OCI-LY7 (cell line): Measurements from ENCODE around the gene SAPCD2. TPM values are rescaled to one million over a fixed set of nuclear protein-coding genes. Genes with fewer than 3 reads are reported as not detected.
A peak's percentile ranks its signal among the peaks of the same experiment; 100 is the strongest.

Experiments
- BruUV-seq: library from RNA; stranded (reverse); fragments of 400-500 nt; replicated peaks from 2 replicates; lab custom pipeline; 2021; lab: Mats Ljungman, UMichigan
- CTCF ChIA-PET: fragments of 300-600 bp; sonication (Branson Sonifier 250); formaldehyde crosslinking; loops from one replicate; lab custom pipeline; 2022; ENCODE audit warnings: antibody characterized with exemption; ENCODE audit not compliant: unreplicated experiment; lab: Charles Lee
- POLR2A ChIA-PET: fragments of 300-600 bp; sonication (Branson Sonifier 250); formaldehyde crosslinking; loops from one replicate; lab custom pipeline; 2022; ENCODE audit warnings: antibody characterized with exemption; lab: Charles Lee
- DNase-seq: peaks from one replicate; pipeline ENCODE4 v3.0.0-alpha.2; 2015; ENCODE audit warnings: low spot score
- H2AFZ ChIP-seq: fragments of 200-600 bp; sonication (generic), shearing (Covaris generic); 2 replicates; pipeline ENCODE4 v1.6.1; 2014; ENCODE audit warnings: mild to moderate bottlenecking, antibody characterized with exemption, low read length, moderate library complexity
- H3K27ac ChIP-seq: fragments of 200-600 bp; sonication (generic); 2 replicates; pipeline ENCODE4 v1.5.1; 2014; ENCODE audit warnings: mixed run types, low read depth, mild to moderate bottlenecking, moderate library complexity, low read length, inconsistent platforms; ENCODE audit not compliant: poor library complexity, severe bottlenecking
- H3K36me3 ChIP-seq: fragments of 200-600 bp; sonication (generic); 2 replicates; pipeline ENCODE4 v1.6.1; 2014; ENCODE audit warnings: mild to moderate bottlenecking, antibody characterized with exemption, low read length, moderate library complexity, mixed read lengths; ENCODE audit not compliant: insufficient read depth
- H3K4me1 ChIP-seq: fragments of 200-600 bp; sonication (generic); 2 replicates; pipeline ENCODE4 v1.5.1; 2014; ENCODE audit warnings: mild to moderate bottlenecking, low read length; ENCODE audit not compliant: insufficient read depth, poor library complexity, severe bottlenecking
- H3K4me2 ChIP-seq: fragments of 200-600 bp; sonication (generic); 2 replicates; pipeline ENCODE4 v1.6.1; 2014; ENCODE audit warnings: mild to moderate bottlenecking, low read length
- H3K4me3 ChIP-seq: fragments of 200-600 bp; sonication (generic); 2 replicates; pipeline ENCODE4 v1.5.1; 2014; ENCODE audit warnings: mild to moderate bottlenecking, low read depth, low read length; ENCODE audit not compliant: poor library complexity, severe bottlenecking
- H3K79me2 ChIP-seq: fragments of 200-600 bp; sonication (generic); 2 replicates; pipeline ENCODE4 v1.6.1; 2016; ENCODE audit warnings: low read depth, mild to moderate bottlenecking, low read length, moderate library complexity, mixed read lengths; ENCODE audit not compliant: insufficient read depth
- H3K9me2 ChIP-seq: fragments of 200-600 bp; sonication (generic); 2 replicates; pipeline ENCODE4 v1.6.1; 2016; ENCODE audit warnings: mild to moderate bottlenecking, low read length, mixed read lengths; ENCODE audit not compliant: insufficient read depth
- H3K9me3 ChIP-seq: fragments of 200-600 bp; sonication (generic); 2 replicates; pipeline ENCODE4 v1.6.1; 2014; ENCODE audit warnings: mild to moderate bottlenecking, mixed run types, low read length, mixed read lengths
- H4K20me1 ChIP-seq: fragments of 200-600 bp; sonication (generic); 2 replicates; pipeline ENCODE4 v1.6.1; 2014; ENCODE audit warnings: mild to moderate bottlenecking, antibody characterized with exemption, low read length, moderate library complexity, mixed read lengths; ENCODE audit not compliant: insufficient read depth
- CTCF ChIP-seq: fragments of 200-600 bp; sonication (generic); conservative IDR thresholded peaks from 2 replicates; pipeline ENCODE4 v1.5.1; 2014; ENCODE audit warnings: mild to moderate bottlenecking, antibody characterized with exemption, low read length, moderate library complexity, mixed read lengths
- EZH2phosphoT487 ChIP-seq: fragments of 200-600 bp; sonication (generic); IDR thresholded peaks from 2 replicates; pipeline ENCODE4 v1.6.1; 2018; ENCODE audit warnings: low read depth, borderline replicate concordance, mild to moderate bottlenecking, mixed run types, antibody characterized with exemption, low read length, moderate library complexity, mixed read lengths
- intact Hi-C: fragments of 100-400 bp; cut with micrococcal nuclease; formaldehyde crosslinking; loops from one replicate; pipeline ENCODE4 v1.10.0; 2022; ENCODE audit not compliant: unreplicated experiment
- total RNA-seq, 2 experiments: library from RNA; depleted of rRNA in 1 of 2; stranded (reverse); fragments of >200 nt in 1 of 2; shearing (Covaris generic) in 1 of 2; gene quantifications; 2 replicates each; pipeline ENCODE4 v1.2.3, GENCODE V29; 2014 to 2022

The SAPCD2 gene
- total RNA-seq, 2 experiments from 2014 or later, result 57.2 to 74.0 TPM

GRCh38 chr9:137037035-137037434 is 33.3 kb downstream of the SAPCD2 start:
- Histone ChIP-seq H3K27ac (no peak overlapping the region), H3K9me3 (no peaks in the 10 kb centered on the region), H3K79me2 (no peaks in the 10 kb centered on the region), H3K4me2 (no peak overlapping the region), H3K36me3 (no peaks in the 10 kb centered on the region), H4K20me1 (no peaks in the 10 kb centered on the region), H2AFZ (no peak overlapping the region), H3K9me2 (no peaks in the 10 kb centered on the region), H3K4me3 (no peak overlapping the region), H3K4me1 (peaks cover 19% of the 10 kb centered on the region)
- DNase-seq, result no peak
- ChIA-PET POLR2A (interaction anchor here (1.1 kb wide), 1 partner anchor 283 kb away, joined by 4 read pairs; no protein-coding TSS in a partner anchor), CTCF (interaction anchor here (0.6 to 1.1 kb wide), 2 partner anchors 25 to 62 kb away, joined by 3 to 4 read pairs; no protein-coding TSS in a partner anchor)
- TF ChIP-seq CTCF (no peak), EZH2phosphoT487 (no peak)
- BruUV-seq, result no TSS peak
- intact Hi-C loops, result no loop called here

GRCh38 chr9:137035937-137036336 is 34.4 kb downstream of the SAPCD2 start:
- H3K27ac ChIP-seq, result no peak overlapping the region
- H3K36me3 ChIP-seq, result no peaks in the 10 kb centered on the region
- intact Hi-C loops, result loop anchor here (1.0 kb wide), 1 partner anchor 249 kb away; no protein-coding TSS in a partner anchor
- no peaks in the 10 kb centered on the region for H4K20me1 ChIP-seq
- H3K79me2 ChIP-seq, result no peaks in the 10 kb centered on the region
- H3K9me3 ChIP-seq, result no peaks in the 10 kb centered on the region
- CTCF ChIA-PET, result interaction anchor here (0.6 to 1.5 kb wide), 7 partner anchors 8 to 88 kb away, joined by 3 to 8 read pairs (median 3); no protein-coding TSS in a partner anchor
- no TSS peak for BruUV-seq
- TF ChIP-seq CTCF (no peak), EZH2phosphoT487 (no peak)
- H3K4me1 ChIP-seq, result peaks cover 22% of the 10 kb centered on the region
- H3K4me2 ChIP-seq, result no peak overlapping the region
- H3K4me3 ChIP-seq, result no peak overlapping the region
- H2AFZ ChIP-seq, result no peak overlapping the region
- DNase-seq, result no peak
- POLR2A ChIA-PET, result no interaction called here
- no peaks in the 10 kb centered on the region for H3K9me2 ChIP-seq

- H4K20me1 ChIP-seq, result no peaks in the 10 kb centered on the region
- H2AFZ ChIP-seq, result no peak overlapping the region
These were observed 34.9 kb downstream of the SAPCD2 start for GRCh38 chr9:137035507-137035834.

More at GRCh38 chr9:137035507-137035834, 34.9 kb downstream of the SAPCD2 start:
- no TSS peak for BruUV-seq
- intact Hi-C loops, result loop anchor here (1.0 kb wide), 1 partner anchor 248 kb away; no protein-coding TSS in a partner anchor
- Histone ChIP-seq H3K9me3 (no peaks in the 10 kb centered on the region), H3K9me2 (no peaks in the 10 kb centered on the region), H3K36me3 (no peaks in the 10 kb centered on the region), H3K4me2 (no peak overlapping the region), H3K4me1 (peaks cover 26% of the 10 kb centered on the region), H3K27ac (no peak overlapping the region), H3K79me2 (no peaks in the 10 kb centered on the region), H3K4me3 (no peak overlapping the region)
- ChIA-PET CTCF (interaction anchor here (0.6 to 1.5 kb wide), 8 partner anchors 8 to 342 kb away, joined by 3 to 8 read pairs (median 3); partner anchors contain the start of gene FBXW5), POLR2A (no interaction called here)
- peak; percentile 60 for TF ChIP-seq CTCF
- TF ChIP-seq EZH2phosphoT487, result no peak
- no peak for DNase-seq
